A549 (cell line): ENCODE measurements around the gene APCS.

Experiments used
- ATOH8 ChIP-seq: fragments of 250-450 bp; sonication (Bioruptor Pico); IDR thresholded peaks from 2 replicates; pipeline ENCODE4 v1.5.0; 2020; ENCODE audit warnings: low read depth, mild to moderate bottlenecking, moderate library complexity
- CTCF ChIP-seq: fragments of >200 bp; sonication (Bioruptor Twin); formaldehyde crosslinking; IDR thresholded peaks from 3 replicates; pipeline ENCODE4 v1.5.1; 2016
- EHMT2 ChIP-seq: fragments of 200-600 bp; sonication (generic); IDR thresholded peaks from 2 replicates; pipeline ENCODE4 v1.6.1; 2016; ENCODE audit warnings: antibody characterized with exemption, low read depth, mild to moderate bottlenecking, moderate library complexity
- HOXA7 ChIP-seq: fragments of 250-450 bp; sonication (Bioruptor Pico); IDR thresholded peaks from 2 replicates; pipeline ENCODE4 v1.5.0; 2020; ENCODE audit warnings: mild to moderate bottlenecking, moderate library complexity
- MAFK ChIP-seq: fragments of 450-650 bp; IDR thresholded peaks from 2 replicates; pipeline ENCODE4 v1.6.1; 2014; ENCODE audit not compliant: partially characterized antibody
- MAX ChIP-seq: IDR thresholded peaks from 2 replicates; pipeline ENCODE4 v1.6.1; 2012
- POLR2A ChIP-seq: IDR thresholded peaks from 2 replicates; pipeline ENCODE4 v1.6.1; 2012; ENCODE audit warnings: mild to moderate bottlenecking, low read length
- POLR2AphosphoS2 ChIP-seq: conservative IDR thresholded peaks from 2 replicates; pipeline ENCODE4 v1.6.1; 2012; ENCODE audit warnings: low read length, improper control_type of control experiment, inconsistent platforms

DNA sequence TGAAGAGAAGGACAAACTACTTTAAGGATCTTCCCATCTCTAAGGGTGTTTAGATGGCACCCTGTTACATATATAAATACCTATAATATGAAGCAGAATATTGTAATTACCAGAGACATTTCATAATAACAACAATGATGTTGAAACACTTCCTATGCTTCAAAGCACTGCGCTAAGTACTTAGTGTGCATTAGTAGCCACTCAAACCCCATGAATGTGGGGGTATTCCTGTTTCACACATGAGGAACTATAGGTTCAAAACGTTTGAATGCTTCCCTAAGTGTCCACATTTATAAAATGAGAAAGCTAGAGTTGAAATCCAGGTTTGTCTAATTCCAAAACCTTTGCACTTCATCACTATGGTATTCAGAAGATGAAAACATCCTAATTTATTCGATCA is 33.4 kb upstream of the APCS start:
- TF ChIP-seq POLR2A = no peak
- no peak for TF ChIP-seq EHMT2
- no peak for TF ChIP-seq CTCF
- no peak for TF ChIP-seq MAX
- TF ChIP-seq HOXA7 = no peak
- TF ChIP-seq POLR2AphosphoS2 = no peak
- no peak for TF ChIP-seq ATOH8 (CRISPR knock-in tag)
- TF ChIP-seq MAFK = no peak
